Pancreas (tissue), 10 donors: Measurements from ENCODE around the gene ZBTB39. TPM values are rescaled to one million over a fixed set of nuclear protein-coding genes. Genes with fewer than 3 reads are reported as not detected.
"Not testable (repeated sequence)": the region's sequence is repeated elsewhere in the genome, so short reads cannot be mapped to it uniquely, and the experiment has no call there.

ENCODE experiments used
- ATAC-seq, 4 donors: fragments of 200-7000 bp; cut with Tn5 transposase; one replicate each; pipeline versions ENCODE4 v1.8.0 to v1.9.1; 2020; ENCODE audit warnings: mild to moderate bottlenecking in 4 of 4, moderate library complexity in 4 of 4
- DNase-seq, 6 donors: peaks; one replicate each; pipeline ENCODE4 v3.0.0-alpha.2; 2020
- FAIRE-seq: peaks from 2 replicates; lab custom pipeline; 2012; peaks lifted over from hg19 to GRCh38; lab: Jason Lieb, UNC
- H3K27ac ChIP-seq, 4 donors: fragments of 200-600 bp; sonication (generic); 1 replicate in 3 of 4; 2 replicates in 1 of 4; pipeline versions ENCODE4 v1.5.0 to v1.8.0; 2020
- H3K27me3 ChIP-seq, 4 donors: fragments of 200-600 bp; one replicate each; pipeline ENCODE4 v1.8.0; 2021
- H3K36me3 ChIP-seq, 3 donors: fragments of 200-600 bp; sonication (generic) in 1 of 3; one replicate each; pipeline versions ENCODE4 v1.5.0 to v1.8.0; 2020 to 2021
- H3K4me1 ChIP-seq, 3 donors: fragments of 200-600 bp; one replicate each; pipeline ENCODE4 v1.8.0; 2021
- H3K4me3 ChIP-seq, 4 donors: fragments of 200-600 bp; sonication (generic) in 2 of 4; one replicate each; pipeline versions ENCODE4 v1.5.0 to v1.8.0; 2020 to 2021
- H3K9me3 ChIP-seq, 4 donors: fragments of 200-600 bp; one replicate each; pipeline ENCODE4 v1.8.0; 2021
- CTCF ChIP-seq, 4 donors: fragments of 200-600 bp; sonication (generic) in 3 of 4; IDR thresholded peaks; one replicate each; pipeline versions ENCODE4 v1.5.0 to v1.8.0; 2021; ENCODE audit warnings: antibody characterized with exemption in 4 of 4
- WGBS, 2 donors: extraction: QIAGEN DNeasy Blood & Tissue Kit; methylation state at CpG; one replicate each; pipeline ENCODE4 v1.1.7; 2013; 5-methylcytosine and 5-hydroxymethylcytosine counted together
- intact Hi-C, 3 donors: fragments of 100-400 bp; cut with DNase I; formaldehyde crosslinking; loops; one replicate each; pipeline versions ENCODE4 v1.11.1 to v1.14.2; 2022
- polyA plus RNA-seq, 2 donors: library from polyadenylated mRNA; stranded (reverse); fragments of 200-250 nt; gene quantifications; one replicate each; pipeline ENCODE4 v1.2.3, GENCODE V29; 2013
- total RNA-seq, 6 donors: library from RNA; stranded (reverse); fragmentation: NEBNext Ultra II Directional in 4 of 6; extraction: Animal tissue kit (Norgen Biotek cat#: 25700) in 4 of 6; gene quantifications; one replicate each; pipeline versions ENCODE4 v1.2.1 to v1.2.4, GENCODE V29; 2021 to 2023
- donor health status: healthy with polysubstance abuse.
- donor health status: DM: no; HTN: no; CAD: no; lungs with moderate emphysema.
- donor health status: DM: no; HTN: no; CAD: no.
- donor health status: control.
- donor health status: control.
- donor health status: Bipolar disorder and iron deficiency.
- donor health status: DM: yes; HTN: yes; CAD: no.
- donor health status: DM: no; HTN: no; CAD: no.
- donor health status: DM: no; HTN: no; CAD: no.
- donor health status: DM: yes; HTN: yes; CAD: no.

Gene ZBTB39
- total and polyA plus RNA-seq, 8 donors: 1.5 to 4.3 (median 2.8) TPM

GRCh38 chr12:56980268-56980667, 26.1 kb downstream of the ZBTB39 start:
- FAIRE-seq: no peak

GRCh38 chr12:56979628-56980027, 26.7 kb downstream of the ZBTB39 start:
- 96 to 98% methylated on average over 3 of the region's 3 CpGs for WGBS, 2 donors
- Histone ChIP-seq H3K4me3 (no peak overlapping the region), H3K27me3 (no peaks in the 10 kb centered on the region), H3K9me3 (no peaks in the 10 kb centered on the region), H3K27ac (no peak overlapping the region), H3K36me3 (no peaks in the 10 kb centered on the region), H3K4me1 (no peaks in the 10 kb centered on the region)
- TF ChIP-seq CTCF (IDR thresholded peaks at IDR 0.05): no peak
- intact Hi-C loops: no loop called here
- ATAC-seq (no peak), DNase-seq (no peak), FAIRE-seq (no peak)

More at GRCh38 chr12:56980268-56980667, 26.1 kb downstream of the ZBTB39 start:
- Histone ChIP-seq H3K27ac (no peak overlapping the region), H3K4me1 (no peaks in the 10 kb centered on the region), H3K4me3 (no peak overlapping the region), H3K27me3 (no peaks in the 10 kb centered on the region), H3K9me3 (no peaks in the 10 kb centered on the region), H3K36me3 (no peaks in the 10 kb centered on the region)
- 94 to 96% methylated on average over 6 of the region's 6 CpGs for WGBS, 2 donors
- TF ChIP-seq CTCF (IDR thresholded peaks at IDR 0.05): no peak
- intact Hi-C loops: no loop called here
- DNase-seq (no peak), ATAC-seq (no peak)

GRCh38 chr12:56978397-56979138, 27.8 kb downstream of the ZBTB39 start:
- Histone ChIP-seq H3K36me3 (no peaks in the 10 kb centered on the region), H3K27ac (no peak overlapping the region), H3K4me3 (no peak overlapping the region), H3K9me3 (no peaks in the 10 kb centered on the region), H3K4me1 (no peaks in the 10 kb centered on the region), H3K27me3 (no peaks in the 10 kb centered on the region)
- 74 to 84% methylated on average over 3 of the region's 3 CpGs for WGBS, 2 donors
- ATAC-seq (no peak), FAIRE-seq (no peak), DNase-seq (no peak)
- intact Hi-C loops: no loop called here
- TF ChIP-seq CTCF (IDR thresholded peaks at IDR 0.05): no peak

GRCh38 chr12:56977361-56977760, 29.0 kb downstream of the ZBTB39 start:
- DNase-seq, H3K4me1 ChIP-seq, H3K27me3 ChIP-seq, intact Hi-C loops, FAIRE-seq, ATAC-seq, H3K4me3 ChIP-seq, H3K36me3 ChIP-seq, H3K9me3 ChIP-seq, H3K27ac ChIP-seq: not testable (repeated sequence)
- WGBS, 2 donors: 85 to 93% methylated on average over 3 to 4 of the region's 4 CpGs

GRCh38 chr12:56974224-56974623, 32.1 kb downstream of the ZBTB39 start:
- H3K9me3 ChIP-seq, H3K27me3 ChIP-seq, intact Hi-C loops, H3K36me3 ChIP-seq, FAIRE-seq, H3K27ac ChIP-seq, ATAC-seq, H3K4me3 ChIP-seq, DNase-seq, H3K4me1 ChIP-seq: not testable (repeated sequence)
- WGBS, 2 donors: 70 to 81% methylated on average over 3 of the region's 3 CpGs

- H3K27me3 ChIP-seq, DNase-seq, H3K9me3 ChIP-seq, H3K4me3 ChIP-seq, intact Hi-C loops, H3K27ac ChIP-seq, H3K36me3 ChIP-seq, H3K4me1 ChIP-seq, ATAC-seq, FAIRE-seq: not testable (repeated sequence)
- WGBS, 2 donors: 76 to 78% methylated on average over 6 of the region's 6 CpGs
Measured at GRCh38 chr12:56968910-56969309, 37.4 kb downstream of the ZBTB39 start.

GRCh38 chr12:56965997-56966642, 40.2 kb downstream of the ZBTB39 start:
- DNase-seq, FAIRE-seq, H3K27me3 ChIP-seq, H3K4me1 ChIP-seq, H3K9me3 ChIP-seq, H3K27ac ChIP-seq, ATAC-seq, H3K4me3 ChIP-seq, intact Hi-C loops, H3K36me3 ChIP-seq: not testable (repeated sequence)
- 86 to 90% methylated on average over 15 of the region's 15 CpGs for WGBS, 2 donors

GRCh38 chr12:56965124-56965523, 41.2 kb downstream of the ZBTB39 start:
- H3K9me3 ChIP-seq, H3K27me3 ChIP-seq, H3K27ac ChIP-seq, intact Hi-C loops, FAIRE-seq, H3K4me1 ChIP-seq, H3K4me3 ChIP-seq, DNase-seq, ATAC-seq, H3K36me3 ChIP-seq: not testable (repeated sequence)
- 93 to 95% methylated on average over 3 to 4 of the region's 4 CpGs for WGBS, 2 donors

- H3K27ac ChIP-seq, FAIRE-seq, H3K27me3 ChIP-seq, H3K9me3 ChIP-seq, intact Hi-C loops, H3K4me1 ChIP-seq, ATAC-seq, H3K4me3 ChIP-seq, H3K36me3 ChIP-seq, DNase-seq: not testable (repeated sequence)
- WGBS, 2 donors: 92 to 100% methylated on average over 6 to 17 of the region's 27 CpGs
Measured at GRCh38 chr12:56963557-56963956, 42.8 kb downstream of the ZBTB39 start.
